ENCODE results near the gene PLEK.

PLEK gene

GRCh38 chr2:68385907-68386287, 20.8 kb downstream of the PLEK start (continued):
- TF ChIP-seq GLIS2 (tag by site-specific recombination; IDR thresholded peaks at IDR 0.05): no peak
- no peak for TF ChIP-seq PATZ1 (tag by site-specific recombination; IDR thresholded peaks at IDR 0.05)
- TF ChIP-seq ZBTB49 (tag by site-specific recombination; IDR thresholded peaks at IDR 0.05; ENCODE audit: low read depth): no peak
- no peak for TF ChIP-seq ZNF148 (tag by site-specific recombination; IDR thresholded peaks at IDR 0.05; ENCODE audit: borderline replicate concordance)
- no peak for TF ChIP-seq ZNF777 (tag by site-specific recombination; IDR thresholded peaks at IDR 0.05; ENCODE audit: borderline replicate concordance)
- no peak for TF ChIP-seq BCL6B (tag by site-specific recombination; IDR thresholded peaks at IDR 0.05)
- TF ChIP-seq ZNF16 (tag by site-specific recombination; IDR thresholded peaks at IDR 0.05; ENCODE audit: low read depth): no peak

- H3K4me3 ChIP-seq (ENCODE audit: low read depth, low read length): no peak overlapping the region
- H3K4me1 ChIP-seq (ENCODE audit: control insufficient read depth, insufficient read depth, low read length): no peaks in the 10 kb centered on the region
- H3K36me3 ChIP-seq (ENCODE audit: control insufficient read depth in 2 of 2, insufficient read depth in 1 of 2, low read length in 2 of 2): no peaks in the 10 kb centered on the region
- ChIA-PET CTCF (interaction anchor here (0.6 kb wide), 1 partner anchor 30 kb away, joined by 3 read pairs; no protein-coding TSS in a partner anchor), POLR2A (no interaction called here)
- TF ChIP-seq ZBTB1 (tag by site-specific recombination; IDR thresholded peaks at IDR 0.05) (no peak), PRDM6 (tag by site-specific recombination; IDR thresholded peaks at IDR 0.05) (no peak), ZNF629 (tag by site-specific recombination; IDR thresholded peaks at IDR 0.05) (no peak), ZNF311 (tag by site-specific recombination; IDR thresholded peaks at IDR 0.05; ENCODE audit: borderline replicate concordance) (no peak), ZBTB49 (tag by site-specific recombination; IDR thresholded peaks at IDR 0.05; ENCODE audit: low read depth) (no peak), ZNF513 (tag by site-specific recombination; IDR thresholded peaks at IDR 0.05) (no peak), ZNF837 (tag by site-specific recombination; IDR thresholded peaks at IDR 0.05) (no peak), ZBTB8A (tag by site-specific recombination; IDR thresholded peaks at IDR 0.05) (no peak), ZNF623 (tag by site-specific recombination; IDR thresholded peaks at IDR 0.05) (no peak)
- no peaks in the 10 kb centered on the region for H3K9me3 ChIP-seq (ENCODE audit: control insufficient read depth, insufficient read depth, low read depth, low read length)
- no peak overlapping the region for H3K27ac ChIP-seq (ENCODE audit: extremely low read depth, low read depth, low read length)
Measured at GRCh38 chr2:68386365-68386764, 21.3 kb downstream of the PLEK start.

Data from HEK293 (cell line).